ENCODE results near the gene SAFB2.

DNA sequence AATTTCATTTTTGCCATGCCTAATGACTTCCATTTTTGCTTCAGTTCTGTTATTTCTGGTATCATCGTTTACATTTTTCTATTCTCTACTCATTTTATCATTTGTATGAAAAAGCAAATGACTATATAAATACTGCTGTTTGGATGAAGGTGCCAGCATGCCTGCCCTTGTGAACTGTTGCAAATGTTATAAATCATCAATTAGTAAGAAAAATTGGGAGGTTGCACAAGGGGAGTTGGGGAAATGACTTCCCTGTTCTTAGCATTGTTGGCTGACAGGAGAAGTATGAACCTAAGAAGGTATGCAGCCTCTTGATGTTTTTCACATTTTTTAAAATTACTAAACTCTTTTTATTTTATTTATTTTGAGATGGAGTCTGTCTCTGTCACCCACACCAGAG, 15.4 kb upstream of the SAFB2 start:
- TF ChIP-seq, protein P1, sequence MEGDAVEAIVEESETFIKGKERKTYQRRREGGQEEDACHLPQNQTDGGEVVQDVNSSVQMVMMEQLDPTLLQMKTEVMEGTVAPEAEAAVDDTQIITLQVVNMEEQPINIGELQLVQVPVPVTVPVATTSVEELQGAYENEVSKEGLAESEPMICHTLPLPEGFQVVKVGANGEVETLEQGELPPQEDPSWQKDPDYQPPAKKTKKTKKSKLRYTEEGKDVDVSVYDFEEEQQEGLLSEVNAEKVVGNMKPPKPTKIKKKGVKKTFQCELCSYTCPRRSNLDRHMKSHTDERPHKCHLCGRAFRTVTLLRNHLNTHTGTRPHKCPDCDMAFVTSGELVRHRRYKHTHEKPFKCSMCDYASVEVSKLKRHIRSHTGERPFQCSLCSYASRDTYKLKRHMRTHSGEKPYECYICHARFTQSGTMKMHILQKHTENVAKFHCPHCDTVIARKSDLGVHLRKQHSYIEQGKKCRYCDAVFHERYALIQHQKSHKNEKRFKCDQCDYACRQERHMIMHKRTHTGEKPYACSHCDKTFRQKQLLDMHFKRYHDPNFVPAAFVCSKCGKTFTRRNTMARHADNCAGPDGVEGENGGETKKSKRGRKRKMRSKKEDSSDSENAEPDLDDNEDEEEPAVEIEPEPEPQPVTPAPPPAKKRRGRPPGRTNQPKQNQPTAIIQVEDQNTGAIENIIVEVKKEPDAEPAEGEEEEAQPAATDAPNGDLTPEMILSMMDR (IDR thresholded peaks at IDR 0.05; ENCODE audit: low read depth, low read length, poor library complexity, severe bottlenecking) = no peak
- TF ChIP-seq EZH2phosphoT487 (IDR thresholded peaks at IDR 0.05; ENCODE audit: borderline replicate concordance, low read length) = no peak
